KOPT-K1 (cell line): ENCODE data around the gene CCNB1.
"Not testable (repeated sequence)": the region's sequence is repeated elsewhere in the genome, so short reads cannot be mapped to it uniquely, and the experiment has no call there.

Experiments used
- H3K27ac ChIP-seq: fragments of 200-600 bp; sonication (generic); 2 replicates; pipeline ENCODE4 v1.5.1; 2016; ENCODE audit warnings: antibody characterized with exemption, mild to moderate bottlenecking, low read depth, low read length; ENCODE audit not compliant: poor library complexity, severe bottlenecking
- H3K36me3 ChIP-seq: fragments of 200-600 bp; sonication (generic); 2 replicates; pipeline ENCODE4 v1.5.1; 2017; ENCODE audit warnings: antibody characterized with exemption, mild to moderate bottlenecking, low read length, moderate library complexity; ENCODE audit not compliant: insufficient read depth
- H3K9me3 ChIP-seq: fragments of 200-600 bp; sonication (generic); 2 replicates; pipeline ENCODE4 v1.5.1; 2017; ENCODE audit warnings: antibody characterized with exemption, low read length, mild to moderate bottlenecking; ENCODE audit not compliant: insufficient read depth, poor library complexity, severe bottlenecking

CCNB1 gene

GRCh38 chr5:69166686-69167492 is at the start of gene CCNB1:
Gene CCNB1 (plus strand): TSS chr5:69167150. CDS start chr5:69167263, 113 bp downstream.
- Histone ChIP-seq H3K9me3 (no peaks in the 10 kb centered on the region), H3K27ac (peak within 1 kb of the TSS; percentile 97), H3K36me3 (peaks cover 41% of the 10 kb centered on the region)

DNA sequence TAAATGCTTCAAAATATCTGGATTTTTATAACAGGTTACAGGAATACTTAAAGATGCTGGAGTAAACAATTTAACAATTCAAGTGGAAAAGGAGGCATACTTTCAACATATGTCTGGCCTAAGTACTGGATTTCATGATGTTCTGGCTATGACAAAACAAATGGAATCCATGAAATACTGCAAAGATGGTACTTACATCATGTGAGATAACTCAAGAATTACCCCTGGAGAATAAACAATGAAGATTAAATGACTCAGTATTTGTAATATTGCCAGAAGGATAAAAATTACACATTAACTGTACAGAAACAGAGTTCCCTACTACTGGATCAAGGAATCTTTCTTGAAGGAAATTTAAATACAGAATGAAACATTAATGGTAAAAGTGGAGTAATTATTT is 37.5 kb upstream of the CCNB1 start:
- H3K27ac ChIP-seq: no peak overlapping the region
- no peaks in the 10 kb centered on the region for H3K9me3 ChIP-seq
- H3K36me3 ChIP-seq: peaks cover 80% of the 10 kb centered on the region

DNA sequence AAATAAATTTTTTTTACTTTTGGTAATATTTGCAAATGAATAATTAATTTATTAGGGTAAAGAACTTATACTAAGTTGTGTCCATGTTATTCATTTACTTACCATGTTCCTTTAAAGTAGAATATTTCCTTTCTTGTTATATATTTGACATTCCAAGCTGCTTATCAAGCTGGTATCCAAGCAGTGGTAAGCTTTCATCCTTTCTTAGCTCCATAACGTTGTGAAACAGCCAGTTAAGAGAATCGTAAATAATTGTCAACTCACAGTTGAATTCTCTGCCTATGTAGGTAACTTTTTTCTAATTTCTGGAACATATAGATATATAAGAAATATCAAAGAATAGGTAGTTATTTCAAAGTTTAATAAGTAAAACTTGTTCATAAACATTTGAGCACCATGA is 36.7 kb upstream of the CCNB1 start:
- peaks cover 73% of the 10 kb centered on the region for H3K36me3 ChIP-seq
- no peaks in the 10 kb centered on the region for H3K9me3 ChIP-seq
- no peak overlapping the region for H3K27ac ChIP-seq

DNA sequence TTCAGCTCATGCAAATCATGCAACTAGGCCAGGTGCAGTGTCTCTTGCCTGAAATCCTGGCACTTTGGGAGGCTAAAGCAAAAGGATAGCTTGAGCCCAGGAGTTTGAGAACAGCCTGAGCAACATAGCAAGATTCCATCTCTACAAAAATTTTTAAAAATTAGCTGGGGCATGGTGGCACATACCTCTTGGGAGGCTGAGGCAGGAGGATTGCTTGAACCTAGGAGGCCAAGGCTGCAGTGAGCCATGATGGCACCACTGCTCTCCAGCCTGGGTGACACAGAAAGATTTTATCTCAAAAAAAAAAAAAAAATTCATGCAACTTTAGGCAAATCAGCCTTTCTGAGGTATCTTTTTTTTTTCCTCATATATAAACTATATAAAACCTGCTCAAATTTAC is 35.6 kb upstream of the CCNB1 start:
- Histone ChIP-seq H3K27ac (no peak overlapping the region), H3K9me3 (no peaks in the 10 kb centered on the region), H3K36me3 (peaks cover 71% of the 10 kb centered on the region)

DNA sequence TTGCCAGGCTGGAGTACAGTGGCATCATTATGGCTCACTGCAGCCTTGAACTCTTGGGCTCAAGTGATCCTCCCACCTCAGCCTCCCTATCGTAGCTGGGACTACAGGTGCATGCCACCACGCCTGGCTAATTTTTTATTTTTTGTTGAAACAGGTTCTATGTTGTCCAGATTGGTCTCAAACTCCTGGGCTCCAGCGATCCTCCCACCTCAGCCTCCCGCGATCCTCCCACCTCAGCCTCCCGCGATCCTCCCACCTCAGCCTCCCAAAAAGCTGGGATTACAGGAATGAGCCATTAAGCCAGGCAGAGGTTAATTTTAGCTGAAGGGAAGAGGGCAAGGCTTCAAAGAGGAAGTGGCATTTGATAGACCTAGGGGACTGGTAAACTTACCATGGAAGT is 32.8 kb upstream of the CCNB1 start:
- Histone ChIP-seq H3K27ac (no peak overlapping the region), H3K9me3 (no peaks in the 10 kb centered on the region), H3K36me3 (peaks cover 46% of the 10 kb centered on the region)

- Histone ChIP-seq H3K9me3 (peaks cover 7% of the 10 kb centered on the region), H3K36me3 (peaks cover 27% of the 10 kb centered on the region), H3K27ac (no peak overlapping the region)
Measured at GRCh38 chr5:69136293-69136692, 30.7 kb upstream of the CCNB1 start.

DNA sequence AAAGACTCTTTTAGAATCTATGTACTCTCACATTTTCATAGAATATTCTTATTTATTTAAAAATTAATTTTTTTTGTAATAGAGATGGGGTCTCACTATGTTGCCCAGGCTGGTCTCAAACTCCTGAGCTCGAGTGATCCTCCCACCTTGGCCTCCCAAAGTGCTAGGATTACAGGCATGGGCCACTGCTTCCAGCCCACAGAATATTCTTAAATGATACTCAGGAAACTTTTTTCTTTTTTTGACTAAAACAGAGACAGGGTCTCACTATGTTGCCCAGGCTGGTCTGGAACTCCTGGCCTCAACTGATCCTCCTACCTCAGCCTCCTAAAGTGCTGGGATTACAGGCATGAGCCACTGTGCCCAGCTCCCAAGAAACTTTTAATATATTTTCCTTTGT is 29.7 kb upstream of the CCNB1 start:
- not testable (repeated sequence) for H3K9me3 ChIP-seq, H3K27ac ChIP-seq

DNA sequence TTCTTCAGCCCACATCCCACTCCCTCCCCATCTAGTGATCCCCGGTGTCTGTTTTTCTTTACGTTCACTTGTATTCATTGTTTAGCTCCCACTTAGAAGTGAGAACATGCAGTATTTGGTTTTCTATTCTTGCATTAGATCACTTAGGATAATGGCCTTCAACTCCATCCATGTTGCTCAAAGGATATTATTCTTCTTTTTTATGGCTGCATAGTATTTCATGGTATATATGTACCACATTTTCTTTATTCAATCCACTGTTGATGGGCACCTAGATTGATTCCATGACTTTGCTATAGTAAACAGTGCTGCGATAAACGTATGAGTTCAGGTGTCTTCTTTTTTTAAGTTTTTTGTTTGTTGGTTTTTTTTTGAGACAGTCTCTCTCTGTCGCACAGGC is 29.1 kb upstream of the CCNB1 start:
- peaks cover 7% of the 10 kb centered on the region for H3K9me3 ChIP-seq
- H3K36me3 ChIP-seq: peaks cover 20% of the 10 kb centered on the region
- no peak overlapping the region for H3K27ac ChIP-seq

More for the DNA sequence above, 29.7 kb upstream of the CCNB1 start:
- H3K36me3 ChIP-seq: peaks cover 20% of the 10 kb centered on the region

GRCh38 chr5:69138766-69139165 is 28.2 kb upstream of the CCNB1 start:
- Histone ChIP-seq H3K9me3 (peaks cover 7% of the 10 kb centered on the region), H3K27ac (no peak overlapping the region), H3K36me3 (peaks cover 12% of the 10 kb centered on the region)

DNA sequence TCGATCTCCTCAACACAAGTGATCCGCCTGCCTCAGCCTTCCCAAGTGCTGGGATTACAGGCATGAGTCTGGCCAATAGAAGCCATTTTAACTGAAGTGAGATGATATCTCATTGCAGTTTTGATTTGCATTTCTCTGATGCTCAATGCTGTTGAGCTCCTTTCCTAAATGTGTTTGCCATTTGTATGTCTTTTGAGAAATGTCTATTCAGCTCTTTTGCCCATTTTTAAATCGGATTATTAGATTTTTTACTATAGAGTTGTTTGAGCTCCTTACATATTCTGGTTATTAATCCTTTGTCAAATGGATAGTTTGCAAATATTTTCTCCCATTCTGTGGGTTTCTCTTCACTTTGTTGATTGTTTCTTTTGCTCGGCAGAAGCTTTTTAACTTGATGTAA is 26.7 kb upstream of the CCNB1 start:
- not testable (repeated sequence) for H3K36me3 ChIP-seq, H3K9me3 ChIP-seq, H3K27ac ChIP-seq

DNA sequence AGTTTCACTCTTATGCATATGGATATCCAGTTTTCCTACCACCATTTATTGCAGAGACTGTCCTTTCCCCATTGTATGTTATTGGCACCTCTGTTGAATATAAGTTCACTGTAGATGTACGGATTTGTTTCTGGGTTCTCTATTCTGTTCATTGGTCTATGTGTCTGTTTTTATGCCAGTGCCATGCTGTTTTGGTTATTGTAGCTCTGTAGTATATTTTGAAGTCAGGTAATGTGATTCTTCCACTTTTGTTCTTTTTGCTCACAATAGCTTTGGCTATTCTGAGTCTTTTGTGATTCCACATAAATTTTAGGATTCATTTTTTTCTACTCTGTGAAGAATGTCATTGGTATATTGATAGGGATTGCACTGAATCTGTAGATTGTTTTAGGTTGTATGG is 26.1 kb upstream of the CCNB1 start:
- no peak overlapping the region for H3K27ac ChIP-seq
- peaks cover 7% of the 10 kb centered on the region for H3K9me3 ChIP-seq
- H3K36me3 ChIP-seq: peaks cover 6% of the 10 kb centered on the region; the same call in 1 of the 2 replicates

DNA sequence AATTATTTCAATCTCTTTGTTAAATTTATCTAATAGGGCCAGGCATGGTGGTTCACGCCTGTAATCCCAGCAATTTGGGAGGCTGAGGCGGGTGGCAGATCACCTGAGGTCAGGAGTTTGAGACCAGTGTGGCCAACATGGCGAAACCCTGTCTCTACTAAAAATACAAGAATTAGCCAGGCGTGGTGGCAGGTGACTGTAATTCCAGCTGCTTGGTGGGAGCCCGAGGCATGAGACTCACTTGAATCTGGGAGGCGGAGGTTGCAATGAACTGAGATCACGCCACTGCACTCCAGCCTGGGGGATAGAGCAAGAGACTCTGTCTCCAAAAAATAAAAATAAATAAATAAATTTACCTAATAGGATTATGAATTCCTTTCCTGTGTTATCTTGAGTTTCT is 18.4 kb upstream of the CCNB1 start:
- H3K36me3 ChIP-seq, H3K9me3 ChIP-seq, H3K27ac ChIP-seq: not testable (repeated sequence)

GRCh38 chr5:69148981-69149675 is 17.8 kb upstream of the CCNB1 start:
- Histone ChIP-seq H3K36me3 (no peaks in the 10 kb centered on the region), H3K27ac (no peak overlapping the region), H3K9me3 (no peaks in the 10 kb centered on the region)

DNA sequence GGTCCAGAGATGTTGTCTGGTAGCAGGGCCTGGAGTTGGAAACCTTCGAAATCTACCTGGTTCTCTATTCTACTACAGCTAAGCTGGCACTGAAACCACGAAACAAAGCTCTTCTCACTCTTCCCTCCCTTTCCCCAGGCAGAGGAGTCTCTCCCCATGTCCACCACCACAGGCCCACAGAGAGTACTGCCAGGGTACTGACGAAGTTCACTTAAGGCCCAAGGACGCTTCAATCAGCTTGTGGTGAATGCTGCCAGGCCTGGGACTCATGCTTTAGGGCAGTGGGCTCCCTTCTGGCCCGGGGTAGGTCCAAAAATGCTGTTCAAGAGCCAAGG is 17.3 kb upstream of the CCNB1 start:
- Histone ChIP-seq H3K9me3 (no peaks in the 10 kb centered on the region), H3K27ac (no peak overlapping the region), H3K36me3 (no peaks in the 10 kb centered on the region)

DNA sequence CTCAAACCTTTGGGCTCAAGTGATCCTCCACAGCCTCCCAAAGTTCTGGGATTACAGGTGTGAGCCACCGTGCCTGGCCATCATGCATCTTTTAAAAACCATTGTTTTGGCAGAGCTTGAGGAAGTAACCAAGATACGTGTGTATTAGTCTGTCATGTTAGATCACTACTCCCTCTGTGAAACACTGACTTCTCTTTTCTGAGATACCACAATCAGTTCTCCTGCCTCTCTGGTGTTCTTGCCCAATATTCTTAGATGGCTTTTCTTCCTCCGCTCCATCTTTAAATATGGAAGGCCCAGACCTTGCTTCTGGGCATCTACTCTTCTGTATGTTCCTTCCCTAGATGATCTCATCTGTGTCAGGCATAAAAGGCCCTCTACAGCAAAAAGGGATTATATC is 14.2 kb upstream of the CCNB1 start:
- Histone ChIP-seq H3K9me3 (no peaks in the 10 kb centered on the region), H3K27ac (no peak overlapping the region), H3K36me3 (no peaks in the 10 kb centered on the region)

- Histone ChIP-seq H3K36me3 (no peaks in the 10 kb centered on the region), H3K27ac (no peak overlapping the region), H3K9me3 (no peaks in the 10 kb centered on the region)
Measured at GRCh38 chr5:69156456-69156855, 10.5 kb upstream of the CCNB1 start.
